Astrocyte of the spinal cord (primary cell): ENCODE data around the gene KLHL13.

Experiments
- DNase-seq: peaks from one replicate; pipeline ENCODE4 v3.0.0; 2011; ENCODE audit warnings: low read depth, low spot score
- H3K4me3 ChIP-seq: 2 replicates; pipeline ENCODE4 v1.5.1; 2011; ENCODE audit warnings: low read depth, mild to moderate bottlenecking, low read length, moderate library complexity
- in situ Hi-C: cut with HindIII; loops from 2 replicates; pipeline ENCODE4 v1.10.0; 2017; ENCODE audit warnings: low sequenced_read_pairs
- TF ChIP-seq, protein P1 (sequence below): IDR thresholded peaks from 2 replicates; pipeline ENCODE4 v1.5.1; 2012; ENCODE audit warnings: low read depth, mild to moderate bottlenecking, low read length, inconsistent platforms

The KLHL13 gene

GRCh38 chrX:118056870-118057269 lies 59.7 kb downstream of the KLHL13 start:
- TF ChIP-seq, protein P1, sequence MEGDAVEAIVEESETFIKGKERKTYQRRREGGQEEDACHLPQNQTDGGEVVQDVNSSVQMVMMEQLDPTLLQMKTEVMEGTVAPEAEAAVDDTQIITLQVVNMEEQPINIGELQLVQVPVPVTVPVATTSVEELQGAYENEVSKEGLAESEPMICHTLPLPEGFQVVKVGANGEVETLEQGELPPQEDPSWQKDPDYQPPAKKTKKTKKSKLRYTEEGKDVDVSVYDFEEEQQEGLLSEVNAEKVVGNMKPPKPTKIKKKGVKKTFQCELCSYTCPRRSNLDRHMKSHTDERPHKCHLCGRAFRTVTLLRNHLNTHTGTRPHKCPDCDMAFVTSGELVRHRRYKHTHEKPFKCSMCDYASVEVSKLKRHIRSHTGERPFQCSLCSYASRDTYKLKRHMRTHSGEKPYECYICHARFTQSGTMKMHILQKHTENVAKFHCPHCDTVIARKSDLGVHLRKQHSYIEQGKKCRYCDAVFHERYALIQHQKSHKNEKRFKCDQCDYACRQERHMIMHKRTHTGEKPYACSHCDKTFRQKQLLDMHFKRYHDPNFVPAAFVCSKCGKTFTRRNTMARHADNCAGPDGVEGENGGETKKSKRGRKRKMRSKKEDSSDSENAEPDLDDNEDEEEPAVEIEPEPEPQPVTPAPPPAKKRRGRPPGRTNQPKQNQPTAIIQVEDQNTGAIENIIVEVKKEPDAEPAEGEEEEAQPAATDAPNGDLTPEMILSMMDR, result no peak
- DNase-seq, result no peak
- in situ Hi-C loops, result no loop called here
- no peak overlapping the region for H3K4me3 ChIP-seq

DNA sequence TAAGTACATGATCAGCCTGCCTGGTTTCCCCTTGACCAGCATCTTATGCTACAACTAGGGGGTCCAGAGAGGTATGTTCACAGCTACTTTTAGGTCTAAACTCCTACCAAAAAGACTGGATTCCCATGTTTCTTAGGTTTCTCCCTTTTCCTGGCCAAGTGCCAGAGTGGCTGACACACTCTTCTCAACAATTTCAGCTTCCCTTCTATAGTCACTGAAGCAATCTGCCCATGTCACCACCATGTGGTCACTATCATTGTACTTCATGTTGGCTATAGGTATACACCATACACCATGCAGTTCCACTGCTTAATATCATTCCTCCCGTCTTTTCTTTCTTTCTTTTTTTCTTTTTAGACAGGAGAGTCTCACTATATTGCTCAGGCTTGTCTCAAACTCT lies 66.9 kb downstream of the KLHL13 start:
- DNase-seq, result no peak
- H3K4me3 ChIP-seq, result no peak overlapping the region
- in situ Hi-C loops, result no loop called here
- TF ChIP-seq, protein P1, result no peak

GRCh38 chrX:118047446-118048186 lies 69.0 kb downstream of the KLHL13 start:
- in situ Hi-C loops, result no loop called here
- DNase-seq, result no peak
- TF ChIP-seq, protein P1, result no peak
- H3K4me3 ChIP-seq, result no peak overlapping the region

GRCh38 chrX:118039591-118039990 lies 77.0 kb downstream of the KLHL13 start:
- in situ Hi-C loops, result no loop called here
- DNase-seq, result no peak
- TF ChIP-seq, protein P1, result no peak
- no peak overlapping the region for H3K4me3 ChIP-seq

- DNase-seq, result no peak
- in situ Hi-C loops, result no loop called here
- H3K4me3 ChIP-seq, result no peak overlapping the region
- TF ChIP-seq, protein P1, result no peak
Measured at GRCh38 chrX:118038614-118039365, 77.8 kb downstream of the KLHL13 start.

DNA sequence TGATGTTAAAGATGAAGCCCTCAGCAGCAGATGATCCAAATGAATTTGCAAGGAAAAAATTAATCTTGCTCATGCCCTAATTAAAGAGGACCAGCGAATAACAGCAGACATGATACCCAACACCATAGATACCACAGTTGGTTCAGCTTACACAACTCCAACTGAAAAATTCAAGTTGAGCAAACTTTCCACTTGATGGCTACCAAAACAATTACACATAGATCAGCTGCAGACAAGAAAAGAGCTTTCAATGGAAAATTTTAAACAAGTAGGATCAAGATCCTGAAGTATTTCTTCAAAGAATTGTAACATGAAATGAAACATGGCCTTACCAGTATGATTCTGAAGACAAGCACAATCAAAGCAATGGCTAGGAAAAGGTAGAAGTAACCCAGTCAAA lies 90.0 kb downstream of the KLHL13 start:
- H3K4me3 ChIP-seq, result no peak overlapping the region
- in situ Hi-C loops, result no loop called here
- TF ChIP-seq, protein P1, result no peak
- DNase-seq, result no peak
